ENCODE measurements around the gene IFITM2.

Gene IFITM2

GRCh38 chr11:282171-282570 lies 25.4 kb upstream of the IFITM2 start:
- no peak for DNase-seq

GRCh38 chr11:282630-283360 lies 24.8 kb upstream of the IFITM2 start:
- DNase-seq = no peak

- DNase-seq = no peak
These were observed 24.1 kb upstream of the IFITM2 start for GRCh38 chr11:283405-284104.

- no peak for DNase-seq
These were observed 23.3 kb upstream of the IFITM2 start for GRCh38 chr11:284105-285020.

GRCh38 chr11:285021-285893 lies 22.4 kb upstream of the IFITM2 start:
- DNase-seq = no peak

GRCh38 chr11:285894-286220 lies 21.8 kb upstream of the IFITM2 start:
- no peak for DNase-seq

GRCh38 chr11:286977-287820 lies 20.4 kb upstream of the IFITM2 start:
- peak; percentile 35 for DNase-seq

- no peak for DNase-seq
These were observed 19.7 kb upstream of the IFITM2 start for GRCh38 chr11:287821-288477.

- peak; percentile 59 for DNase-seq
These were observed 18.9 kb upstream of the IFITM2 start, which contains the start of gene PGGHG for GRCh38 chr11:288478-289397. Gene PGGHG (plus strand): TSS chr11:289126. CDS start chr11:289817, 691 bp downstream.

- DNase-seq = no peak
These were observed 18.3 kb upstream of the IFITM2 start for GRCh38 chr11:289398-289711.

DNA sequence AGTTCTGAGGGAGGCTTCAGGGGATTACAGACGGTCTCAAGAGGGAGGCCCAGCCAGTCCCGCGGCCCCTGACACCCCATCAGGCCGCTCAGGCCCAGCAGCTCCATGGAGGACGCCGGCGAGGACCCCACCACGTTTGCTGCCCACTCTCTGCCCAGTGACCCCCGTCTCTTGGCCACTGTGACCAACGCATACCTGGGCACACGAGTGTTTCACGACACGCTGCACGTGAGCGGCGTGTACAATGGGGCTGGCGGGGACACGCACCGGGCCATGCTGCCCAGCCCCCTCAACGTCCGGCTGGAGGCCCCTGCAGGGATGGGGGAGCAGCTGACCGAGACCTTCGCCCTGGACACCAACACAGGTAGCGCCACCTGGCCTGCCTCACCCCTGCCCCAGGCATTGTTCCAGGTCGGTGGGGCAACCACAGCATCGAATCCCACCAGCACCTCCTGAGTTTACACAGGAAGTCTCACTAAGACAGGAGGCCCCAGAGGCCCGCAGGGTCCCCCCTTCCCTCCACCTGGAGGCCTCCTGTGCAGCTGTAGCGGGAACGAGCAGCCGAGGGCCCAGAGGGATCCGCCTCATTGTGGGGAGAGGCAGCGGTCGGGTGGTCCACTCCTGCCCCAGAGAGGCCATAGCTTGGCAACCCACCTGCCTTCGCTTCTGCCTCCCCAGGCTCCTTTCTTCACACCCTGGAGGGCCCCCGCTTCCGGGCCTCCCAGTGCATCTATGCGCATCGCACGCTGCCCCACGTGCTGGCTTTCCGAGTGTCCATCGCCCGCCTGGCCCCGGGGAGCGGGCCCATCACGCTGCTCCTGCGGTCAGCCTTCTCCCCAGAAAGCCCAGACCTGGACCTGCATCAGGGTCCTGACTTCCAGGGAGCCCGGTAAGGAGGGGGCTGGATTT lies 17.6 kb upstream of the IFITM2 start:
- no peak for DNase-seq

DNA sequence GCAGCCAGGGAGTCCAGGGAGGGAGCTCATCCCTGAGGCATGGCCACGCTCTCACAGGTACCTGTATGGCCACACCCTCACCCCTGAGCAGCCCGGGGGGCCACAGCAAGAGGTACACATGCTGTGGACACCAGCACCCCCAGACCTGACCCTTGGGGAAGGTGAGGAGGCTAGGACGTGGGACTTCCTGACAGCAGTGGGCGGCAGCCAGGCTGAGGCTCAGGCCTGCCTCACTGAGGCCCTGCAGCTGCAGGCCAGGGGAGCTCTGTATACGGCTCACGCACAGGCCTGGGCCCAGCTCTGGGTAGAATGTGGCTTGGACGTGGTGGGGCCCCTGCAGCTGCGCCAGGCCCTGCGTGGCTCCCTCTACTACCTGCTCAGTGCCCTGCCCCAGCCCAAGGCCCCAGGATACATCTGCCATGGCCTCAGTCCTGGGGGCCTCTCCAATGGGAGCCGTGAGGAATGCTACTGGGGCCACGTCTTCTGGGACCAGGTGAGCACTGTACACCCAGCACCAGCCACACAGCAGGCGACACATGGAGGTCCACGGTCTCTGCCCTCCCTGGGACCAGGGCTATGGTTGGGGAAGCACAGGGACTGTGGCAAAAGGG lies 16.9 kb upstream of the IFITM2 start:
- DNase-seq = no peak

GRCh38 chr11:291281-292210 lies 16.1 kb upstream of the IFITM2 start:
- no peak for DNase-seq

DNA sequence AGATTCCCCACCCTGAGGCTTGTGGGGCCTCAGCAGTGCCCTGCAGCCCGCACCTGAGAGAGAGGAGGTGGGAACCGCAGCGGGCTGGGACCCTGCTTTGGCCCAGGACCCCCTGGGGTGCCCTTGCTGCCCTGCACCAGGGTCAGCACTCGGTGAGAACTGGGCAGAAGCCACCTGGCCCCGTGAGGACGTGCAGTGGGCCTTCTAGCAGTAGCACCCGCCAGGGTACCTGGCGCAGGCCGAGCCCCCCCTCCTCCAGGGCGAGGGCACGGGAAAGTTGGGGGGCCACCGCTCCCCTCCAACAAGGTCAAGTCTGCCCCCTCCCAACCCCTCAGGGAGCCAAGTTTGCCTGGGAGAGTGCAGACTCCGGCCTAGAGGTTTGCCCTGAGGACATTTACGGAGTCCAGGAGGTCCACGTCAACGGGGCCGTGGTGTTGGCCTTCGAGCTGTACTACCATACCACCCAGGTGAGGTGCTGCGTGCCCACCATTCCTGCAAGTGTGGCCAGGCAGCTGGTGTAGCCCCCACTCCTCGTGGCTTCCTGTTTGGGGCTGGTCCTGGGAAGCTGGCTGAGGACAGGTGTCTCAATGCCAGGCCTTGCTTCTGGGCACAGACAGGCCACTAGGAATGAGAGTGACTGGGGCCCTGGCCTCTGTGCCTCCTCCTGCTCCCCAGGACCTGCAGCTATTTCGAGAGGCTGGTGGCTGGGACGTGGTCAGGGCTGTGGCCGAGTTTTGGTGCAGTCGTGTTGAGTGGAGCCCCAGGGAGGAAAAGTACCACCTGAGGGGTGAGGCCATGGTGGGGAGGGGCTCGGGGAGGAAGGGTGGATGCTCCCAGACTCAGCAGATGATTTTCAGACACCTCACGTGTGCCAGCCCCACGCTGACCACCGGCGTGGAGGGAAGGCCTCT lies 15.2 kb upstream of the IFITM2 start:
- no peak for DNase-seq

- DNase-seq = no peak
These were observed 14.3 kb upstream of the IFITM2 start for GRCh38 chr11:293271-293851.
